Omental fat pad (tissue), 4 donors: ENCODE results near the gene GRHL3. TPM values are rescaled to one million over a fixed set of nuclear protein-coding genes. Genes with fewer than 3 reads are reported as not detected.
A peak's percentile ranks its signal among the peaks of the same experiment; 100 is the strongest.

Experiments
- ATAC-seq: fragments of 150-250 bp; one replicate; pipeline ENCODE4 v1.9.1; 2016; ENCODE audit warnings: mild to moderate bottlenecking, moderate library complexity; ENCODE audit not compliant: low FRiP score
- DNase-seq: peaks from one replicate; pipeline ENCODE4 v3.0.0-alpha.2; 2019; ENCODE audit warnings: low spot score
- CTCF ChIP-seq, 3 donors: fragments of 450-650 bp; IDR thresholded peaks; one replicate each; pipeline ENCODE4 v1.5.1; 2016 to 2017; ENCODE audit warnings: antibody characterized with exemption in 3 of 3, mild to moderate bottlenecking in 3 of 3, moderate library complexity in 2 of 3
- total RNA-seq, 4 donors: library from RNA; depleted of rRNA; stranded (reverse); fragments of >200 nt; gene quantifications; one replicate each; pipeline ENCODE4 v1.1.0, GENCODE V29; 2016

The GRHL3 gene
- total RNA-seq, 4 donors from 2014 or later: 0.44 to 3.3 (median 0.66) TPM

DNA sequence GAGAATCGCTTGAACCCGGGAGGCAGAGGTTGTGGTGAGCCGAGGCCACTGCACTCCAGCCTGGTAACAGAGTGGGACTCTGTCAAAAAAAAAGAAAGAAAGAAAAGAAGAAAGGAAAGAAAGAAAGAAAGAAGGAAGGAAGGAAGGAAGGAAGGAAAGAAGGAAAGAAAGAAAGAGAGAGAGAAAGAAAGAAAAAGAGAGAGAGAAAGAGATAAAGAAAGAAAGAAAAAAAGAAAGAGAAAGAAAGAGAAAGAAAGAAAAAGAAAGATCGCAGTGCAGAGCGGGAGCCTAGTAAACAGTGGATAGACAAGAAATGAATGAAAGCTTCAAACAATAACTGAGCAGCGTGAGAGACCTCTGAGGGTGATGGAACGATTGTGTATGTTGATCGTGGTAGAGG is 20.6 kb upstream of the GRHL3 start:
- TF ChIP-seq CTCF (IDR thresholded peaks at IDR 0.05): no peak
- ATAC-seq: no peak
- DNase-seq: no peak

DNA sequence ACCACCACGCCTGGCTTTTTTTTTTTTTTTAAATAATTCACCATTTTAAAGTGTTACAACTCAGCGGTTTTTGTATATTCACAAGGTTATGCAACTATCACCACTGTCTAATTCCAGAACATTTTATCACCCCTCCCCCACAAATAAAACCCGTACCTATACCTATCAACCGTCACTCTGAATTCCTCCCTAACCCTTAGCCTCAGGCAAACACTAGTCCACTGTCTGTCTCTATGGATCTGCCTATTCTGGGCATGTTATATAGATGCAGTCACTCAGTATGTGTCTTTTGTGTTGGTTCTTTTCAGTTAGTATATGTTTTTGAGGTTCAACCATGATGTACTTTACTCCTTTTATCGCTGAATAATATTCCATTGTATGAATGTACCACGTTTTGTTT is 19.3 kb upstream of the GRHL3 start:
- ATAC-seq (no peak), DNase-seq (no peak)
- TF ChIP-seq CTCF (IDR thresholded peaks at IDR 0.05): no peak

DNA sequence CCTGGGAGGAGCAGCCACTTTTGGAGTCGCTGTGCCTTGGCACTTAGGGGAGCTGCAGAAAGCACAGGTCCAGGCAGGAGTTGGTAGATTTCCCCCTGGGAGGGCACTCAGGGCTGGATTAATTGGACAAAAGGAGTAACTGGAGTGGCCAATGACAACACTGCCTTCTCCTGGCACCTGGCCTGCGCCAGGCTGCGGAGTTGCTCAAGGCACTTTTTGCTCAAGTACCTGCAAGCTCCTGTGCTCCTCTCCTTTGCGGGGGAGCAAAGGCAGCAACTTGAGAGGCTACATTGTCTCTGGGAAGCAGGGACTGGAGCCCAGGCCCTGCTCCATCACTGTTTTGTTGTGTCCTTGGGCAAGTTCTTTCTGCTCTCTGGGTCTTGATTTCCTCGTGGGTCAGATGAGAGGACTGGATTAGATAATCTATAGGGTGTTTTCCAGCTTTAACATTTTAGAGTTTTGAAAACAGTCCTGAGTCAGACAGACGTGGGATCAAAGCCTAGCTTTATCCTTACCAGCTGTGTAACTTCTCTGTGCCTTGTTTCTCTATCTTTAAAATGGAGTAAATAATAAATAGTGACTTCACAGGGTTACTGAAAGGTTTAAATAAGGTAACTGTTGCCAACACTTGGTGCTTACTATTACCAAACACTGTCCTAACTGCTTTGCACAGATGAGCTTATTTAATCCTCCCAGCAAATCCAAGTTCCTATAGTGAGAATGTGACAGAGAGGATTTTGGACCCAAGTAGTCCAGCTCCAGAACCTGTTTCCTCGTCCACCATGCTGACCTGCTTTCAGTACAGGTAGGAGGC is 18.0 kb upstream of the GRHL3 start:
- ATAC-seq (peak; percentile 60), DNase-seq (no peak)
- TF ChIP-seq CTCF (IDR thresholded peaks at IDR 0.05): no peak

- no peak for DNase-seq
- ATAC-seq: no peak
- no peak for TF ChIP-seq CTCF (IDR thresholded peaks at IDR 0.05)
These were observed 17.4 kb upstream of the GRHL3 start for GRCh38 chr1:24301785-24302175.

GRCh38 chr1:24302209-24302611 is 16.9 kb upstream of the GRHL3 start:
- no peak for DNase-seq
- ATAC-seq: no peak
- TF ChIP-seq CTCF (IDR thresholded peaks at IDR 0.05): no peak

DNA sequence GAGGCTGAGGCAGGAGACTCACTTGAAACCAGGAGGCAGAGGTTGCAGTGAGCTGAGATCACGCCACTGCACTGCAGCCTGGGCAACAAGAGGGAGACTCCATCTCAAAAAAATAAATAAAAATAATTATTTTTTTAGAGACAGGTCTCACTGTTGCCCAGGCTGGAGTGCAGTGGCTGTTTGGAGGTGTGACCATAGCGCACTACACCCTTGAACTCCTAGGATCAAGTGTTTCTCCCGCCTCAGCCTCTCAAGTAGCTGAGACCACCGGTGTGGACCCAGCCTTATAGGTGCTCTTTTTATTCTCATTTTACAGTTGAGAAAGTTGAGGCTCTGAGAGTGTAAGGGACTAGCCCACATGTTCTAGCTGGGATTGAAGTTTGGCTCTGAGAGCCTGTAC is 15.6 kb upstream of the GRHL3 start:
- DNase-seq (no peak), ATAC-seq (no peak)
- TF ChIP-seq CTCF (IDR thresholded peaks at IDR 0.05): no peak

DNA sequence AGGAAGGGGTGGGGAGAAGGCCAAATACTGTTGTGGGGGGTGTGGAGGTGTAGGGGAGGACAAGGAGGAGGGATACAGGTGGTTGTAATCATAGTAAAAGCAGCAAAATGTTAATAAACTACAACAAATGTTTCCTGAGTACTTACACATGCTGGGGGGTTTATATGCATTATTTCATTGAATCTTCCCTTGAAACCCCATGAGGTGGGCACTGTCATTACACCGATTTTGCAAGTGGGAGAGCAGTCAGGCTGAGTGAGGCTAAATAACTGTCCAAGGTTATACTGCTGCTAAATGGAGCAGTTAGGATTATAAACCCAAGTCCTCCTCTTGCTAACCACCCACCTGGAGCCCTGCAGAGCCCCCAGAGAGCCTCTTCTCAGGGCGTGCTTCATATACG is 14.4 kb upstream of the GRHL3 start:
- no peak for TF ChIP-seq CTCF (IDR thresholded peaks at IDR 0.05)
- ATAC-seq (no peak), DNase-seq (no peak)
